HUES64 (cell line): ENCODE data around the gene PSME1.

ENCODE experiments used
- H3K27ac ChIP-seq: 2 replicates; pipeline ENCODE4 v1.7.0; 2013; ENCODE audit warnings: low read depth, low read length, inconsistent platforms
- H3K27me3 ChIP-seq: 2 replicates; pipeline ENCODE4 v1.6.1; 2013; ENCODE audit warnings: mild to moderate bottlenecking, low read length; ENCODE audit not compliant: insufficient read depth
- H3K36me3 ChIP-seq: 2 replicates; pipeline ENCODE4 v1.6.1; 2013; ENCODE audit warnings: mild to moderate bottlenecking, low read length; ENCODE audit not compliant: insufficient read depth
- H3K4me1 ChIP-seq: 2 replicates; pipeline ENCODE4 v1.6.1; 2013; ENCODE audit warnings: mild to moderate bottlenecking, low read length, moderate library complexity; ENCODE audit not compliant: insufficient read depth
- H3K4me3 ChIP-seq: 2 replicates; pipeline ENCODE4 v1.5.1; 2013; ENCODE audit warnings: mild to moderate bottlenecking, low read length, moderate library complexity
- H3K9ac ChIP-seq: 2 replicates; pipeline ENCODE4 v1.6.1; 2013; ENCODE audit warnings: mild to moderate bottlenecking, low read depth, low read length
- H3K9me3 ChIP-seq: 2 replicates; pipeline ENCODE4 v1.6.1; 2013; ENCODE audit warnings: low read depth, low read length; ENCODE audit not compliant: insufficient read depth
- WGBS: fragments of 150-250, 120-280 bp; methylation state at CpG from one replicate; pipeline ENCODE4 v1.1.7; 2013; ENCODE audit warnings: missing lambda C conversion rate; 5-methylcytosine and 5-hydroxymethylcytosine counted together

Gene PSME1

GRCh38 chr14:24178399-24179178, 42.6 kb downstream of the PSME1 start:
- H3K9ac ChIP-seq: no peak overlapping the region; the same call in 1 of the 2 replicates
- H3K36me3 ChIP-seq: peaks cover 79% of the 10 kb centered on the region
- H3K27ac ChIP-seq: no peak overlapping the region
- H3K4me3 ChIP-seq: no peak overlapping the region
- H3K4me1 ChIP-seq: no peaks in the 10 kb centered on the region
- no peaks in the 10 kb centered on the region for H3K27me3 ChIP-seq
- H3K9me3 ChIP-seq: no peaks in the 10 kb centered on the region
- 90% methylated on average over 12 of the region's 12 CpGs for WGBS

DNA sequence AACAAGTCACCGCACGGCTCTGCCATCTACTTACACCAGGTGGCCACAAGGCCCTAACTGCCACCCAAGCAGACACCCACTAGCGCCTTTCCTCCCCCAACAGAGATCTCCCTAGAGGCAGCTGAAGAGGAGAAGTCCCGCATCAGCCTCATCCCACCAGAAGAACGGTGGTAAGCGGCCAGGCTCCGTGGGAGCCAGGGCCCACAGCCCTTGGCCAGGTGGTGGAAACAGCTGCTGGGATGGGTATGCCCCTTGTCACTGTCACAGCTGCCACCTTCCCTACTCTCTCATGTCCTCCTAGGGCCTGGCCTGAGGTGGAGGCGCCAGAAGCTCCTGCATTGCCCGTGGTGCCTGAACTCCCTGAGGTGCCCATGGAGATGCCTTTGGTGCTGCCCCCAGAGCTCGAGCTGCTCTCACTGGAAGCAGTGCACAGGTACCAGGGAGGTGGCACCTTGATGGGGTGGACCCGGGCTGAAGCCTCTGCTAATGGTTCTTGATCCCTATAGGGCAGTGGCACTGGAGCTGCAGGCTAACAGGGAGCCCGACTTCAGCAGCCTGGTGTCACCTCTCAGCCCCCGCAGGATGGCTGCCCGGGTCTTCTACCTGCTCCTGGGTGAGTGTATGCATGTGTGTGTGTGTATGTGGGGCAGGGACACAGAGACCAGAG, 43.4 kb downstream of the PSME1 start:
- no peak overlapping the region for H3K27ac ChIP-seq
- 94% methylated on average over 14 of the region's 14 CpGs for WGBS
- peaks cover 86% of the 10 kb centered on the region for H3K36me3 ChIP-seq
- no peaks in the 10 kb centered on the region for H3K27me3 ChIP-seq
- H3K9ac ChIP-seq: no peak overlapping the region
- H3K9me3 ChIP-seq: no peaks in the 10 kb centered on the region
- no peak overlapping the region for H3K4me3 ChIP-seq
- H3K4me1 ChIP-seq: no peaks in the 10 kb centered on the region

DNA sequence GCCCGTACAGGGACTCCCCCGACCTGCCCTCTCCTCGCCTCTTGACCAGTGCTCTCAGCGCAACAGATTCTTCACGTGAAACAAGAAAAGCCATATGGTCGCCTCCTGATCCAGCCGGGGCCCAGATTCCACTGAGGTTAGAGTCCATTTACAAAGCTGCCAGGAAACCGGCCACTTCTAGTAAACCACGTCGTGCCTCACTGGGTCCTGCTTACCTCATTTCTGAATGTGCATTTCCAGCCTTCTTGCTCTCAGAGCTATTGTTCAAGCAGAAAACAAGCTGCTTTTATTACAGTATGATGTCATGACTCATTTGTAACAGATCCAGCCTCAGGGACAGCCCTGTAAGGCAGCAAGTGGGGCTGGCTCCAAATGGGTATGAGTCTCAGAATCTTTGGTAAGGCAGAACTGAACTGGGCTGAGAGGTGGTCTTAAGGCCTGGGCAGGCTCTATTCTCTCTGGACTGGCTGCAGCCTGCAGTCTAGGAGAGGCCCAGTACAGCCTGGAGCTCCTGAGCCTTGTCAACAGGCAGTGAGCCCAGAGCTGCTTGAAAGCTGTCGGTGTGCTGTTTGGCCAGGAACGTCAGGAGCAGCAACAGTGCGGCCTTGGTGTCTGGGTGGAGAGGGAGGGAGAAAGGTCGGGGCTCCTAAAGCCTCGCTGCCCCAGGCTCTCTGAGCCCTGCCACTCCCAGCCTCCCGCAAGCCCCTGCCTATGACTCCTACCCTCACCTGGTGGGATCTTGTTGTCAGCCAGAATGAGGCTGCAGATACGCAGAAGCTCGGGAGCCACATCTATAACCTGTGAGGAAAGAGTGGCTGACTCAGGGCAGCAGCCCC, 44.2 kb downstream of the PSME1 start:
- Histone ChIP-seq H3K27me3 (no peaks in the 10 kb centered on the region), H3K4me3 (no peak overlapping the region), H3K9me3 (no peaks in the 10 kb centered on the region), H3K9ac (no peak overlapping the region), H3K4me1 (no peaks in the 10 kb centered on the region), H3K36me3 (peaks cover 89% of the 10 kb centered on the region), H3K27ac (no peak overlapping the region)
- 93% methylated on average over 18 of the region's 18 CpGs for WGBS

DNA sequence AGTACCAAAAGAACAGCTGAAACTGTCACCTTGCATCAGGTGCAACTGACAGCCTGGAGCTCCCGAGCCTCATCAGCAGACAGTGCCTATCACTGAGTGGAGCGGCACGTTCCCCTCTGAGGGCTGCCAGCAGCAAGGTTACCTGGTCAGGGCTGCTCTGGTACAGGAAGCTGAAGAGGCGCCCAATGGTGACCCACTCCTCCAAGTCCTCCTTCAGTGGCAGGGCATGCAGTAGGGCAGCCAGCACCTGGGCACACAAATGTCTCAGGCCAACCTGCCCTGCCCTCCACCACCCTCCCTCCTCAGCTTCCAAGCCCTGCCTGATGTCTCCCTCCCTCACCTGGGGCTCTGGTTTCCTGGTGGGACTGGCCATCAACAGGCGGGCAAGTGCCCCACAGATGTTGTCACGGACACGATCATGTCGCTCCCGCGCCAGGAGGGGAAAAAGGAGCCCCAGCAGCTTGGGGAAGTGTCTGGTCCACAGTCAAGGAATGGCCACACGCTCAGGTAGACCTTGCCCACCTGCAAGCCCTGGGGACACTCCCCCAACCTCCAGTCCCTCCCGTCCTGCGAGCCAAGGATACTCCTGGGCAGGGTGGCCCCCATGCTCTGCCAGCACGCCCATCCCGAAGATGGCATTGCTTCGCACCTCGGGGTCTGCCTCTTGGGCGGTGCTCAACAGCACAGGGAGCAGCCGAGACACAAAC, 45.5 kb downstream of the PSME1 start:
- Histone ChIP-seq H3K9ac (no peak overlapping the region), H3K4me1 (no peaks in the 10 kb centered on the region), H3K9me3 (no peaks in the 10 kb centered on the region), H3K27me3 (no peaks in the 10 kb centered on the region), H3K36me3 (peaks cover 97% of the 10 kb centered on the region), H3K4me3 (no peak overlapping the region), H3K27ac (no peak overlapping the region)
- WGBS: 94% methylated on average over 19 of the region's 19 CpGs

GRCh38 chr14:24182110-24182882, 46.3 kb downstream of the PSME1 start:
- Histone ChIP-seq H3K27ac (no peak overlapping the region), H3K27me3 (no peaks in the 10 kb centered on the region), H3K36me3 (peaks cover 98% of the 10 kb centered on the region), H3K4me1 (no peaks in the 10 kb centered on the region), H3K9ac (no peak overlapping the region), H3K4me3 (no peak overlapping the region), H3K9me3 (no peaks in the 10 kb centered on the region)
- 92% methylated on average over 14 of the region's 14 CpGs for WGBS

- no peaks in the 10 kb centered on the region for H3K9me3 ChIP-seq
- peaks cover 96% of the 10 kb centered on the region for H3K36me3 ChIP-seq
- H3K4me1 ChIP-seq: peaks cover 5% of the 10 kb centered on the region; the same call in 1 of the 2 replicates
- WGBS: 94% methylated on average over 15 of the region's 15 CpGs
- no peak overlapping the region for H3K9ac ChIP-seq
- no peaks in the 10 kb centered on the region for H3K27me3 ChIP-seq
- no peak overlapping the region for H3K4me3 ChIP-seq
- no peak overlapping the region for H3K27ac ChIP-seq
Measured at GRCh38 chr14:24183014-24183481, 47.1 kb downstream of the PSME1 start.

GRCh38 chr14:24184104-24184970, 48.3 kb downstream of the PSME1 start:
- 93% methylated on average over 19 of the region's 19 CpGs for WGBS
- H3K27ac ChIP-seq: no peak overlapping the region
- no peaks in the 10 kb centered on the region for H3K27me3 ChIP-seq
- peaks cover 9% of the 10 kb centered on the region; the same call in 1 of the 2 replicates for H3K4me1 ChIP-seq
- no peaks in the 10 kb centered on the region for H3K9me3 ChIP-seq
- no peak overlapping the region for H3K9ac ChIP-seq
- peaks cover 83% of the 10 kb centered on the region for H3K36me3 ChIP-seq
- H3K4me3 ChIP-seq: no peak overlapping the region

DNA sequence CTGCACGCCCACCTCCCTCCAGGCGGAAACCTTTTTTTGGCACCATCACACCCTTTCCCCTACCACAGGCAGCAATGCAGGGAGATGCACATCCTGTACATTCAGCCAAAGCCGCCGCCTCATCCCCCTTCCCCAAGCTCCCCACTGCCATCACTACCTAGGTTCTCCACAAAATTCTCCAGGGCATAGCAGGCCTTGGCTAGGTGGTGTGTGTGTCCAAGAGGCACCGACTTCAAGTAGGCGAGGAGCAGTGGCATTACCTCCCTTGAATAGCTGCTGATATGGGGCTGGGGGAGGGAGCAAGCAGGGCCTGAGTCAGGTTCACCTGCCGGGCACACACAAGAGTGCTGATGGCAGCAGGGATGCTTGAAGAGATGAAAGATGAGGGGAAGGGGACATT, 49.0 kb downstream of the PSME1 start:
- no peaks in the 10 kb centered on the region for H3K27me3 ChIP-seq
- no peak overlapping the region for H3K4me3 ChIP-seq
- peaks cover 81% of the 10 kb centered on the region for H3K36me3 ChIP-seq
- peaks cover 9% of the 10 kb centered on the region; the same call in 1 of the 2 replicates for H3K4me1 ChIP-seq
- H3K27ac ChIP-seq: no peak overlapping the region
- H3K9ac ChIP-seq: no peak overlapping the region
- H3K9me3 ChIP-seq: no peaks in the 10 kb centered on the region
- WGBS: 91% methylated on average over 7 of the region's 7 CpGs

- H3K36me3 ChIP-seq: peaks cover 77% of the 10 kb centered on the region
Measured at GRCh38 chr14:24185741-24186140, 49.7 kb downstream of the PSME1 start.

More at GRCh38 chr14:24185741-24186140, 49.7 kb downstream of the PSME1 start:
- WGBS: 95% methylated on average over 11 of the region's 11 CpGs
- no peak overlapping the region for H3K27ac ChIP-seq
- no peaks in the 10 kb centered on the region for H3K27me3 ChIP-seq
- no peaks in the 10 kb centered on the region for H3K9me3 ChIP-seq
- no peak overlapping the region for H3K4me3 ChIP-seq
- no peak overlapping the region for H3K9ac ChIP-seq
- H3K4me1 ChIP-seq: peaks cover 9% of the 10 kb centered on the region; the same call in 1 of the 2 replicates
